Esophagus mucosa (tissue), 1 donor: ENCODE data around the gene SLAMF6. TPM values are rescaled to one million over a fixed set of nuclear protein-coding genes. Genes with fewer than 3 reads are reported as not detected.
"Not testable (repeated sequence)": the region's sequence is repeated elsewhere in the genome, so short reads cannot be mapped to it uniquely, and the experiment has no call there.

Experiments used
- ATAC-seq: fragments of 200-7000 bp; cut with Tn5 transposase; one replicate; pipeline ENCODE4 v1.9.1; 2020
- total RNA-seq: library from RNA; stranded (reverse); gene quantifications from one replicate; pipeline ENCODE4 v1.2.4, GENCODE V29; 2023
- donor health status: DM: yes; HTN: yes; CAD: no.

SLAMF6 gene
- total RNA-seq, 1 donor from 2014 or later = 0.28 TPM

- no peak for ATAC-seq
Measured at GRCh38 chr1:160504651-160505050, 18.4 kb downstream of the SLAMF6 start.

- no peak for ATAC-seq
Measured at GRCh38 chr1:160503087-160503486, 20.0 kb downstream of the SLAMF6 start.

GRCh38 chr1:160500321-160500990 is 22.6 kb downstream of the SLAMF6 start:
- no peak for ATAC-seq

GRCh38 chr1:160499631-160500030 is 23.4 kb downstream of the SLAMF6 start:
- ATAC-seq = no peak

- ATAC-seq = not testable (repeated sequence)
Measured at GRCh38 chr1:160498301-160499065, 24.6 kb downstream of the SLAMF6 start.

- ATAC-seq = no peak
Measured at GRCh38 chr1:160496334-160496733, 26.7 kb downstream of the SLAMF6 start.

- no peak for ATAC-seq
Measured at GRCh38 chr1:160494620-160495019, 28.4 kb downstream of the SLAMF6 start.

GRCh38 chr1:160492617-160493016 is 30.4 kb downstream of the SLAMF6 start:
- no peak for ATAC-seq

GRCh38 chr1:160491981-160492380 is 31.1 kb downstream of the SLAMF6 start:
- no peak for ATAC-seq

- ATAC-seq = no peak
Measured at GRCh38 chr1:160491017-160491416, 32.0 kb downstream of the SLAMF6 start.

- ATAC-seq = no peak
Measured at GRCh38 chr1:160489513-160490261, 33.4 kb downstream of the SLAMF6 start.

- peak; percentile 45 for ATAC-seq
Measured at GRCh38 chr1:160488347-160489058, 34.6 kb downstream of the SLAMF6 start.

- ATAC-seq = no peak
Measured at GRCh38 chr1:160486453-160486852, 36.6 kb downstream of the SLAMF6 start.

GRCh38 chr1:160483505-160484185 is 39.4 kb downstream of the SLAMF6 start:
- no peak for ATAC-seq

GRCh38 chr1:160481979-160482596 is 41.0 kb downstream of the SLAMF6 start:
- no peak for ATAC-seq

- not testable (repeated sequence) for ATAC-seq
Measured at GRCh38 chr1:160480781-160481180, 42.3 kb downstream of the SLAMF6 start.

GRCh38 chr1:160479091-160479490 is 44.0 kb downstream of the SLAMF6 start:
- ATAC-seq = not testable (repeated sequence)

- ATAC-seq = no peak
Measured at GRCh38 chr1:160474392-160475242, 48.4 kb downstream of the SLAMF6 start.

- no peak for ATAC-seq
Measured at GRCh38 chr1:160472112-160472511, 50.9 kb downstream of the SLAMF6 start.

GRCh38 chr1:160471253-160471652 is 51.8 kb downstream of the SLAMF6 start:
- no peak for ATAC-seq

- ATAC-seq = no peak
Measured at GRCh38 chr1:160467576-160467975, 55.5 kb downstream of the SLAMF6 start.
